ENCODE measurements around the gene GRB7.
"Not testable (repeated sequence)": the region's sequence is repeated elsewhere in the genome, so short reads cannot be mapped to it uniquely, and the experiment has no call there.

GRB7 gene

DNA sequence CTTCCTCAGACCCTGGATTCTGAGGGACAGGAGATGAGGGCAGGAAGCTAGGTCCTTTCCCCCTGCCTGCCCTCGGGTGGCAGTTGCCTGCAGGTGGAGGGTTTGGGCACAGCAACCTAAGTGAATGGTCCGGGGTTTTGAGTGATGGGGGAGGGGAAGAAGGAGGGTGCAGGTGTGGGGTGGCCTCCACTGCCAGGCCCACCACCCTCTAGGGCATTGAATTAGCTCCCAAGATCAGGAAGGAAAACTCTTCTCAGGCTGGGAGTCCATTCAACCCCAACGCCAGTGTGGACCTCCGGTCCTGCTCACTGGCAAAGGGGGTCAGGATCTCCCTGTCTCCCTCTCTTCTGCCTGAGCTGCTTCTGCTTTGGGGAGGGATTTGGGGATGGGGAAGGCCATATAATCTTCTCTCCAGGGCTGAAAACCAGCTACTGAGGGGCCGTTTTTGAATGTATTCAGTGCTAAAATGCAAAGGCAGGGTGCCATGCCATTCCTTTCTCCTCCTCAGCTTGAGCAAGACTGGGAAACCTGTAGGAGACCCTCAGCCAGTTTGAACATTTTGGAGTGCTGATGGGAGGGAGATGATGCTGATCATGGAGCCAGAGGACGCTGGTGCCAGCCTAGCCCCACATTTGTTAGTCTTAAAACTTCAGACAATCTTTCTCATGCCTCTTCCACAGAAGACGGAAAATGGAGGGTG is 18.8 kb downstream of the GRB7 start:
- Mint-ChIP-seq H3K27me3 (no peaks in the 10 kb centered on the region), H3K4me3 (peak overlapping the region; percentile 75 to 90), H3K36me3 (peaks cover 23 to 36% of the 10 kb centered on the region in 2 donors), H3K9me3 (no peaks in the 10 kb centered on the region), H3K4me1 (peaks cover 62 to 85% of the 10 kb centered on the region in 2 donors), H3K27ac (peak overlapping the region; percentile 96)
- no peak for DNase-seq
- ATAC-seq (replicated peaks) = no peak

GRCh38 chr17:39757176-39757662 is 19.5 kb downstream of the GRB7 start:
- ATAC-seq (replicated peaks) = no peak
- H3K4me1 Mint-ChIP-seq = peaks cover 58 to 83% of the 10 kb centered on the region in 2 donors
- H3K27me3 Mint-ChIP-seq = no peaks in the 10 kb centered on the region

DNA sequence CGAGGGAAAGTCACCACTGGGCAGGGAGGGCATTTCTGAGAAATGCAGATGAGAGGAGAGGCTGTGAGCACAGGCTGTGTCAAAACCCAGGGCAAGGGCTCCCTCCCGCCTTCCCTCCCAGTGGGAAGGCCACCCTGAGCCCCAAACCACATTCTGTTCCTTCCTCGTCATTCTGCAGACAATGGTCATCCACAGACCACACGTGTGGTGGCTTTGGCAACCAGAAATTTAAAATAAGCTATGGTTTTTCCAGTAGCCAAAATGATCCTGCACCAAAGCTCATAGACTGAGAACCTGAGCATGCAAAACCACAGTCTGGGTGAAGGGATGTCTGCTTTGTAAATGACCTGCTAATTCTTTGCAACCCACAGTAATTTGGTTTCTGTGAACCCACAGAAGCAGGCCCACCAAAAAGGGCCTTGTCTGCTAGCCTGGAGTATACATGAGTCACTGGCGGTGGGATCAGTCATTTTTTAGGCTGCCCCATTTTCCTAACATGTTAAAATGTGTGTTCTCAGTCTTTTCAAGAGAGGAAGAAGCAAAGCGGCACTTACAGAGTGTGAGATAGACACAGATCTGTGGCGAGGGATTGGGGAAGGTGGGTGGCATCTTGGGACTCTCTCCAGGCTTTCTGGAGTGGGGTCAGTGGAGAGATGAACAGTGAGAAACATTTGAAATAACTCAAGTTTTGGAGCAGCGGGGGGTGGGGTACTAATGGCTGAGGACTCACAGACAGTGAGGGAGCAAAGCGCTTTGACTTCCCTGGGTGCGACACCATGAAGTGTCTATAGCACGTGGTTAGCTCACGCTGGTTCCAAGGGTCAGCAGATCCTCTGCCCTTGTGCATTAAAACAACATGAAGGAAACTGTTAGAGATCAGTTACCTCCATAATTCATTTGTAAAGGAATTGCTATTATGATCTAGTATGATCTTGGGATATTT is 20.5 kb downstream of the GRB7 start:
- peak overlapping the region; percentile 96 for H3K27ac Mint-ChIP-seq
- DNase-seq (peak; percentile 69), ATAC-seq (replicated peaks) (peak; percentile 27 to 33)
- H3K27me3 Mint-ChIP-seq = no peaks in the 10 kb centered on the region
- peaks cover 28 to 47% of the 10 kb centered on the region in 2 donors for H3K36me3 Mint-ChIP-seq
- H3K4me1 Mint-ChIP-seq = peaks cover 57 to 82% of the 10 kb centered on the region in 2 donors
- H3K4me3 Mint-ChIP-seq = peak overlapping the region; percentile 57 to 63
- no peaks in the 10 kb centered on the region for H3K9me3 Mint-ChIP-seq

More at GRCh38 chr17:39757176-39757662, 19.5 kb downstream of the GRB7 start:
- peak overlapping the region in 1 of 2 donors; percentile 54 for H3K4me3 Mint-ChIP-seq
- peak overlapping the region; percentile 96 for H3K27ac Mint-ChIP-seq
- DNase-seq = no peak
- H3K36me3 Mint-ChIP-seq = peaks cover 24 to 40% of the 10 kb centered on the region in 2 donors
- no peaks in the 10 kb centered on the region for H3K9me3 Mint-ChIP-seq

- H3K36me3 Mint-ChIP-seq = peaks cover 25 to 48% of the 10 kb centered on the region in 2 donors
- peaks cover 53 to 77% of the 10 kb centered on the region in 2 donors for H3K4me1 Mint-ChIP-seq
- peak overlapping the region; percentile 96 for H3K27ac Mint-ChIP-seq
Measured at GRCh38 chr17:39759204-39759603, 21.5 kb downstream of the GRB7 start.

DNA sequence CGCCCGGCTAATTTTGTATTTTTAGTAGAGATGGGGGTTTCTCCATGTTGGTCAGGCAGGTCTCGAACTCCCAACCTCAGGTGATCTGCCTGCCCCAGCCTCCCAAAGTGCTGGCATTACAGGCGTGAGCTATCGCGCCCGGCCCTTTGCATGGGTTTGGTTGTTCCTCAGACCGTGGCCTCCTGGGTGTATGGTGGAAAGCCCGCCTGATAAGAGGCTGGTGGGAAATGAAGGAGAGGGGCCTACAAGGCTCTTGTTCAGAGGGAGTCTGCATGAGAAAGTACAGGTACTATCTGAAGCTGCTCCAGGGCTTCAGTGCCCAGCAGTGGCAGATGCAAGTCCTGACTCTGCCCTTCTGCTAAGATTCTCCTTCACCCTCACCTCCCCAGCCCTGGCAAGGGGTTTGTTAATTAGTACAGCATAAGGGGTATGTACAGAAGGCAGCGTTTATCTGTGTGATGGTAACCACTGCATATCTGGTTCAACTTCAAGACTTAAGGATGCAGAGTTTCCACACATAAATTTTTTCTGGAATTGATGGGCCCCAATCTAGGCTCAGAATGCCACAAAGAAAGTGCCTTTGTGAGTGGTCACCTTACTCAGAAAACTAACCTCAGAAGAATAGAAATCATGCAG is 24.2 kb downstream of the GRB7 start:
- H3K9me3 Mint-ChIP-seq = no peaks in the 10 kb centered on the region
- no peak overlapping the region for H3K4me3 Mint-ChIP-seq
- DNase-seq = no peak
- H3K27ac Mint-ChIP-seq = peak overlapping the region; percentile 69
- no peaks in the 10 kb centered on the region for H3K27me3 Mint-ChIP-seq
- no peak for ATAC-seq (replicated peaks)
- peaks cover 51 to 72% of the 10 kb centered on the region in 2 donors for H3K36me3 Mint-ChIP-seq
- H3K4me1 Mint-ChIP-seq = peaks cover 55 to 80% of the 10 kb centered on the region in 2 donors

More at GRCh38 chr17:39759204-39759603, 21.5 kb downstream of the GRB7 start:
- no peak for DNase-seq
- no peak for ATAC-seq (replicated peaks)
- H3K4me3 Mint-ChIP-seq = peak overlapping the region; percentile 39 to 51
- no peaks in the 10 kb centered on the region for H3K27me3 Mint-ChIP-seq
- no peaks in the 10 kb centered on the region for H3K9me3 Mint-ChIP-seq

DNA sequence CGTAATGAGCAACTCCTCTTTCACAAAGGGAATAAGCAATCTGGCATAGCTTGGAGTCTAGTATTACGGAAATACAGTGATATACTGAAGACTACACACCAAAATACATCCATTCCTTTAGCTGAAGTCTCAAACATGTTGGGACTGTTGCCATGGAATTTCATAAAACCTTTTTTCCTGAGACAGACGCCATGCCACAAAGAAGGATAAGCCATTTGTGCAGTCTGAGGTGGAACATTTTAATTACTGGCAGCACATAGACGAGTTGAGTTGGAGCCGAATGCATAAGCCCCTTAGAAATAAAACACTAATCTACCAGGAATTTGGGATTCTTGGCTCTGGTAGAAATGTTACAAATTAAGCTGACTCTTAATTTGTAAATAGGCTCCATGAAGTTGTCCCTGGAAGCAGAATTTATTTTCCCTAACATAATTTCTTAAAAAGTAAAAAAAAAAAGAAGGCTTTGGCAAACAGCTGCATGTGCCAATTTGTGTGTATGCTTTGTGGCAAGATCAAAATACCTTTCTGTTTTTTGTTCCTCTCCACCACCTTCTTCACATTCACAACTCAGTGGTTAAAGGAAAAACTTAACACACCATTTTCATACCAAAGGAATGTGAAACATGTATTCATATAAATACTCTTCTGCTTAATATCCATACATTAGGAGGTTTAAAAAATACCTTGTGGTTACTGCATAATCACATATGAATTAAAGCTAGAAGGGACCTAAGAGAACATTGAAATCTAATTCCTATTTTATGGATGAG is 25.5 kb downstream of the GRB7 start:
- no peaks in the 10 kb centered on the region for H3K9me3 Mint-ChIP-seq
- H3K36me3 Mint-ChIP-seq = peaks cover 62 to 78% of the 10 kb centered on the region in 2 donors
- ATAC-seq (replicated peaks) (no peak), DNase-seq (no peak)
- peaks cover 53 to 80% of the 10 kb centered on the region in 2 donors for H3K4me1 Mint-ChIP-seq
- H3K27ac Mint-ChIP-seq = peak overlapping the region; percentile 21
- H3K4me3 Mint-ChIP-seq = peak overlapping the region in 1 of 2 donors; percentile 32
- no peaks in the 10 kb centered on the region for H3K27me3 Mint-ChIP-seq

DNA sequence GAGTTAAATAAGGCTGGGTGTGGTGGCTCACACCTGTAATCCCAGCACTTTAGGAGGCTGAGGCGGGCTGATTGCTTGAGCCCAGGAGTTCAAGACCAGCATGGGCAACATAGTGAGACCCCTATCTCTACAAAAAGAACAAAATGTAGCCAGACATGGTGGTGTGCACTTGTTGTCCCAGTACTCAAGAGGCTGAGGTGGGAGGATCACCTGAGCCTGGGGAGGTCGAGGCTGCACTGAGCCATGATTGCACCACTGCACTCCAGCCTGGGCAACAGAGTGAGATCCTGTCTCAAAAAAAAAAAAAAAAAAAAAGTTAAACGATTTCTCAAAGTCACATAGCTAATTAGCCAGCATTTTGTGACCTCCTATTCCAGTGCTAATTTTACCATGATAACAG is 26.4 kb downstream of the GRB7 start:
- not testable (repeated sequence) for H3K9me3 Mint-ChIP-seq; H3K27me3 Mint-ChIP-seq; H3K4me3 Mint-ChIP-seq; ATAC-seq (replicated peaks); H3K27ac Mint-ChIP-seq; DNase-seq
- peaks cover 50 to 80% of the 10 kb centered on the region in 2 donors for H3K4me1 Mint-ChIP-seq
- H3K36me3 Mint-ChIP-seq = peaks cover 63 to 78% of the 10 kb centered on the region in 2 donors

GRCh38 chr17:39765175-39765574 is 27.4 kb downstream of the GRB7 start:
- H3K4me3 Mint-ChIP-seq = peak overlapping the region in 1 of 2 donors; percentile 5
- peaks cover 61 to 78% of the 10 kb centered on the region in 2 donors for H3K36me3 Mint-ChIP-seq
- no peaks in the 10 kb centered on the region for H3K9me3 Mint-ChIP-seq
- no peaks in the 10 kb centered on the region for H3K27me3 Mint-ChIP-seq
- H3K27ac Mint-ChIP-seq = peak overlapping the region; percentile 86
- DNase-seq = no peak
- no peak for ATAC-seq (replicated peaks)
- peaks cover 52 to 80% of the 10 kb centered on the region in 2 donors for H3K4me1 Mint-ChIP-seq

DNA sequence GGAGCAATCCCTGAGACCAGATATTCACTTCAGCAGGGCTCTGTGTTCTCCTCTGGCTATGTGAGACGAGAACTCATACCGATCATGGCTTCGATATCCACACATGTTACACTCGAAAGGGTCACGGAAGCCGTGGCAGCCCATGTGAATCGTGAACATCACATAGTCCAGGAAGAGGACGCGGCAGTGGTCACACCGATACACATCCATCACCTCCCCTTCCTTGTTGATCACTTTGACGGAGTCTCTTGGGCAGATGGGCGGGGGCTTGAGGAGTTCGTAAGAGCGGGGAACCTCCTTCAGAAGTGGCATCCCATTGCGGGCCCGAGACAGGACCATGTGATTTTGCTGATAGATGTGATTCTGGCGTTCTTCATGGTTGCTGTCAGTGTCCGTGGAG is 28.0 kb downstream of the GRB7 start:
- Mint-ChIP-seq H3K4me3 (no peak overlapping the region), H3K27me3 (no peaks in the 10 kb centered on the region), H3K9me3 (no peaks in the 10 kb centered on the region), H3K27ac (peak overlapping the region; percentile 86), H3K4me1 (peaks cover 54 to 83% of the 10 kb centered on the region in 2 donors), H3K36me3 (peaks cover 60 to 77% of the 10 kb centered on the region in 2 donors)
- ATAC-seq (replicated peaks) = no peak
- DNase-seq = no peak

DNA sequence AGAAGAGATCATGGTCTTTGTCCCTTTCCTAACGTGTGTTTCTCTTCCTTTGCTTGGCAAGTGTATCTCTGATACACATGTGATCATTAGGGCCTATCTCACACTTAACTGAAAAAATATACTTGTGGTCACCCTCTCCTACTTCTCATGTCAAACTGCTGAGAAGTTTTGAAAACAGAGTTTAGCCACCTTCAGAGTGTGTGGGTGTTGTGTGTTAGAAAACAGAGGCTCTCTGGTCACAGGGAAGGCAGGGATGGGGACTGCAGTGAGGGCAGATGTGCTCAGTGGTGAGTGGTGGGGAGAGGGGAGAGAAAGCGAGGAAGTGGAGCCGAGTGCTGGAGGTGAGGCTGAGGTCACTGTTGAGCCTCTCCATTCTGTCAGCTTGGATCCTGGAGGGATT is 29.4 kb downstream of the GRB7 start:
- peak overlapping the region; percentile 86 for H3K27ac Mint-ChIP-seq
- peak overlapping the region; percentile 39 to 42 for H3K4me3 Mint-ChIP-seq
- H3K4me1 Mint-ChIP-seq = peaks cover 65 to 87% of the 10 kb centered on the region in 2 donors
- no peak for DNase-seq
- H3K9me3 Mint-ChIP-seq = no peaks in the 10 kb centered on the region
- peak in 1 of 2 donors; percentile 5 for ATAC-seq (replicated peaks)
- no peaks in the 10 kb centered on the region for H3K27me3 Mint-ChIP-seq
- H3K36me3 Mint-ChIP-seq = peaks cover 66 to 82% of the 10 kb centered on the region in 2 donors

- H3K4me1 Mint-ChIP-seq = peaks cover 74 to 97% of the 10 kb centered on the region in 2 donors
- DNase-seq = peak; percentile 68
- H3K9me3 Mint-ChIP-seq = peaks cover 0 to 3% of the 10 kb centered on the region in 2 donors
- peaks cover 75 to 88% of the 10 kb centered on the region in 2 donors for H3K36me3 Mint-ChIP-seq
- no peaks in the 10 kb centered on the region for H3K27me3 Mint-ChIP-seq
- H3K4me3 Mint-ChIP-seq = peak overlapping the region; percentile 39 to 66
- peak; percentile 91 to 92 for ATAC-seq (replicated peaks)
- H3K27ac Mint-ChIP-seq = peak overlapping the region; percentile 95
Measured at GRCh38 chr17:39769974-39770587, 32.3 kb downstream of the GRB7 start.

- ATAC-seq (replicated peaks) = no peak
- no peak for DNase-seq
- Mint-ChIP-seq H3K9me3 (peaks cover 0 to 3% of the 10 kb centered on the region in 2 donors), H3K4me3 (peak overlapping the region; percentile 42 to 71), H3K27ac (peak overlapping the region; percentile 95), H3K4me1 (peaks cover 56 to 93% of the 10 kb centered on the region in 2 donors), H3K36me3 (peaks cover 61 to 81% of the 10 kb centered on the region in 2 donors), H3K27me3 (no peaks in the 10 kb centered on the region)
Measured at GRCh38 chr17:39772415-39772814, 34.7 kb downstream of the GRB7 start.

Data from stimulated activated naive B cell treated with anti-CD40 and anti-IgM and Interleukin-4, amounts not matched to agents 10 μg/mL and 1 μg/mL and 100 μg/mL, for 72 hours (primary cell).